ENCODE results near the gene PPP3R2. TPM values are rescaled to one million over a fixed set of nuclear protein-coding genes. Genes with fewer than 3 reads are reported as not detected.
A peak's percentile ranks its signal among the peaks of the same experiment; 100 is the strongest.

PPP3R2 gene, protein sequence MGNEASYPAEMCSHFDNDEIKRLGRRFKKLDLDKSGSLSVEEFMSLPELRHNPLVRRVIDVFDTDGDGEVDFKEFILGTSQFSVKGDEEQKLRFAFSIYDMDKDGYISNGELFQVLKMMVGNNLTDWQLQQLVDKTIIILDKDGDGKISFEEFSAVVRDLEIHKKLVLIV
- total RNA-seq (2014; rRNA removed; shearing (Covaris generic); ENCODE audit: low replicate concordance) = not detected in 2 replicates

DNA sequence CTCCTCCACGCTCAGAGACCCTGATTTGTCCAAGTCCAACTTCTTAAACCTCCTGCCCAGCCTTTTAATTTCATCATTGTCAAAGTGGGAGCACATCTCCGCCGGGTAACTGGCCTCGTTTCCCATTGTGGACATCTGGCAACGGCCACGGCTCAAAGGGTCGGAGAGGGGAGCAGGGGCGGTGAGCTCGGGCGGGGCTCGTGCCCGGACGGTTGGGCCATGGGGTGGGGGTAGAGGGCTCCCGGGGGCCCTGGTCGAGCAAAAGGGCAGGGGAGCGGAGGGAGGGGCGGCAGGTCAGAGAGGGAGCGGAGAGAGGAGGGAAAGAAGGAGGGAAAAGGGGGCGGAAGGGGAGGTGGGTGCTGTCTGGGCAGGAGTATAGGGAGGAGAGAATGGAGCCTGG, at the start of gene PPP3R2:
PPP3R2 (minus strand) TSS at position 174 of the 400 bp plus-strand sequence; CDS start at position 126, 48 bp downstream.
- no peaks in the 10 kb centered on the region for H3K36me3 ChIP-seq
- no peaks in the 10 kb centered on the region for H3K27me3 ChIP-seq
- DNase-seq = no peak
- H3K9me3 ChIP-seq = no peaks in the 10 kb centered on the region
- no peak within 1 kb of the TSS for H3K4me3 ChIP-seq

DNA sequence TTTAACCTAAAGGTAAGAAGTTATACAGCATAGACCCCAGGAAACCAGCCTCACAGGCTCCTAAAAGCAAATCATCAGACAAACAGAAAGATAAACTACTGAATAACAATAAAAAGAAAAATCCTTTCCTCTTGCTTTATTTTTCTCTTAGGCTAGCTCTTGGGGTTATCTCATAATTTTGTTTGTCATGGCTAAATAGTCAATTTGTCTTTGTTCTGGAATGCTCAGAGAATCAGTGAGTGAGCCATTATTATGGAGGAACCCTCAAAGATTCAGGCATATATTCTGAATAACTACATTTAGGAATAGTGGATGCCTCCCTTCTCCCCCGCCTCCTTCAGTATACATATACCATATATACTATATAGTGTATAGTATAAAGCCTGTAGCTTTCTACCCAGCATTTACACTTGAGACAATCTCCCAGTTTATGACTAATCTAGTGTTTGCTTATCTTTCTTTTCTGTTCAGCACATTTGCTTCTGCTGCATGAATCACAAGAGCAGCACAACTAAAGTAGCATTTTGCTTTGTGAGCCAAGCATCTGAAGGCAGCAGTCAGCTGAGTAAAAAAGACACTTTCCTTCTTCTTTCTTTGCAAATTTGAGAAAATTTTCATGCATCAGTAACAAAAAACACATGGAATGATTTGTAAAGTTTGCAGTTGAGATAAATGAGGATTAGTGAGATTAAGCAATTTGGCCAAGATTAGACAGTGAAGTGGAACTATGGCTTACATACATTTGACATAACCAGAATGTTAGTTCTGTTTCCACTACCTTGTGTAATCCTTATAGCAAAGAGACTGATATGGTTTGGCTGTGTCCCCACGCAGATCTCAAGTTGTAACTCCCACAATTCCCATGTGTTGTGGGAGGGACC, 45.3 kb upstream of the PPP3R2 start:
- Histone ChIP-seq H3K9me3 (no peaks in the 10 kb centered on the region), H3K4me3 (no peak overlapping the region), H3K27me3 (no peaks in the 10 kb centered on the region), H3K36me3 (no peaks in the 10 kb centered on the region)
- DNase-seq = peak; percentile 1

DNA sequence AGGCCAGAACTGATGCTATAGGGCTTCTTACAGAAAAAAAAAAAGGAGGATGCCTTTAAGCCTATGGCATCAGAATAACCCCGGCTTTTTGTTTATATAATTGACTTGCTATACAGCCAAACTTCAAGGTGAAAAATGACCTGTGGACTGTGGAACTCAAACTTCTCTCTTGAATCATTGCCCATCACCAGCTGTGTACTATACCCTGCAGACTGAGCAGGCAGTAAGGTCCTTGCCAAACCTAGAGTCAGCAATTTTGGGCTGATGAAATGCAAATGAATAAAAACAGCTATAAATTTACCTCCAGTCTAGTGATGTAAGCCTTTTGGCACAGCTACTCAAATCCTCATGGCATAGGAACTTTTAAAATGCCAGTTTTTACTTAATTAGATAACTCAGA, 44.5 kb upstream of the PPP3R2 start:
- Histone ChIP-seq H3K9me3 (no peaks in the 10 kb centered on the region), H3K36me3 (no peaks in the 10 kb centered on the region), H3K4me3 (no peak overlapping the region), H3K27me3 (no peaks in the 10 kb centered on the region)
- DNase-seq = peak; percentile 2

DNA sequence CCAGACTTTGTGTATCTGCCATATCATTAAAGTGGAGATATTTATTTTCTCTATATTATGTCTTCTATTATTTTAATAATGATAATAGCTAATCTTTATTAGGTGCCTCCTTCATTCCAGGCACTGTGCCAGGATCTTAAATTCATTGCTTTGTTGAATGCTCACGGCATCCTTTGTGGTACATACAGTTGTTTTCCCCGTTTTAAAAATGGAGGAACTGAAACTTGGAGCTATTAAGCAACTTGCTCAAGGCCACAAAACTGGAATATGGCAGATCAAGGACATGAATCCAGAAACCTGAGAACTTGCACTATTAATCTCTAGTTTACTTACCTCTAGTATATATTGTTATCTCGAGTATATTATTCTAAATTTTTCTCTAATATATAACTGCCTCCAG, 41.5 kb upstream of the PPP3R2 start:
- no peak overlapping the region for H3K4me3 ChIP-seq
- no peaks in the 10 kb centered on the region for H3K27me3 ChIP-seq
- DNase-seq = no peak
- no peaks in the 10 kb centered on the region for H3K36me3 ChIP-seq
- H3K9me3 ChIP-seq = no peaks in the 10 kb centered on the region

DNA sequence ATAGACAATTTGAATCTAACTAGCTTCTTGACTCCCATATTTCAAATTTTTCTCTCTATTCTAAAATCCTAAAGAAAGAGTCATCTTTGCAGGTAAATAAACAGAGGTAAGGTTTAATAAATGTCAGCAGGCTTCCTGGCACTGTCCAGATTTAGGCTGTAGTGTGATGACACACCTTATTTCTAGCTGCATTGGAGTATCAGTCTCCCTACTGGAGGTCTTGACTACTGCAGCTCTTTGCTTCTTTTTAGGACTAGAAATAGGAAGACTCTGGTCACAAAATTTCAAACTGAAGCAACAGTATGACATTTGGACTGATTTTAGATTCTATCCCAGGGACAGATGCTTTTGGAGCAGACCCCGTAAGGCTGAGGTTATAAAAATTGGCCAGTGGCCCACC, 40.7 kb upstream of the PPP3R2 start:
- H3K36me3 ChIP-seq = no peaks in the 10 kb centered on the region
- DNase-seq = no peak

DNA sequence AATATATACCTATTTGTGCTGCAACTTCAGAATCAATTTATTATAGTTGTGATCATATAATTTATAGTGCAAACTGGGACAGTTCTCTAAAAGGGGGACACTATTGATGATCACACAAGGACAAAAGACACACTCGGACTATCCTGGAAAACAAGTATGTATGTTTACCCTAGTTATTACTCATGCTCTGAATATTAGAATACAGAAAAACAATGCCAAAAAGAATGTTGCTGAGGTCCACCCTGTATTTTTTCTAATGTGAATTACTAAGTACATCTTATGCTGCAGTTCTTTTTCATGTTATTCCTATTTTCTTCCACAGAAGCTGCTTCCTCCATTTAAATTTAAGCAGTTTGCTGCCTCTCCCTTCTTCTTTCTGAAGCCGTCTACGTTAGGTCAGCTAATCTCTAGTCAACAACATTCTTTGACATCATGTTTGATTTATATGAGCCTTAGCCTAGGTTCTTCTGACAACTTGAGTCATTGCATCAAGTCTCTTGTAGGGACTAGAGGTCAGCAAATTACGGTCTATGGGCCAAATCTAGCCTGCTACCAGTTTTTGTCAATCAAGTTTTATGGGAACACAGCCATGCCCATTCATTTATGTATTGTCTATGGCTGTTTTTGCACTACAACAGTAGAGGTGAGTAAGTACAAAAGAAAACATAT, 40.1 kb upstream of the PPP3R2 start:
- H3K36me3 ChIP-seq = no peaks in the 10 kb centered on the region
- no peak for DNase-seq
- no peak overlapping the region for H3K4me3 ChIP-seq
- H3K27me3 ChIP-seq = no peaks in the 10 kb centered on the region
- H3K9me3 ChIP-seq = no peaks in the 10 kb centered on the region

More for the DNA sequence above, 40.7 kb upstream of the PPP3R2 start:
- no peaks in the 10 kb centered on the region for H3K27me3 ChIP-seq
- H3K4me3 ChIP-seq = no peak overlapping the region
- no peaks in the 10 kb centered on the region for H3K9me3 ChIP-seq

DNA sequence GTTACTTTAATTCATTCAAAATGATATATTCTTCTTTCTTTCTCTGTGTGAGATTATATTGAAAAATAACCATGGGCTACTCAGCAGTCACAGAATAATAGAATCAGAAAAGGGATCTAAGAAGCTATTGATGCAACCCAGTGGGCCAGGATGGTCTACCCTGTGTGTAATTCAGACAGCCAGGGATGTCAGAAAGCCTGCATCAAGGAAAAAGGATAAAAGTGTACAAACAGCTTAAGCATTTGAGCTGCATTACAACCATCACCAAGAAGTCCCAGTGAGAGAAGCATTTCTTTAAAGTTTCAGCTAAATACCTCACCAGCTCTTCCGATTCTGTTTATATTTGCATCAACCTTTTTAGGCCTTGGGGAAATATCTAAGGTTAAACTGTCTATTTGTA, 37.8 kb upstream of the PPP3R2 start:
- no peaks in the 10 kb centered on the region for H3K9me3 ChIP-seq
- DNase-seq = no peak

DNA sequence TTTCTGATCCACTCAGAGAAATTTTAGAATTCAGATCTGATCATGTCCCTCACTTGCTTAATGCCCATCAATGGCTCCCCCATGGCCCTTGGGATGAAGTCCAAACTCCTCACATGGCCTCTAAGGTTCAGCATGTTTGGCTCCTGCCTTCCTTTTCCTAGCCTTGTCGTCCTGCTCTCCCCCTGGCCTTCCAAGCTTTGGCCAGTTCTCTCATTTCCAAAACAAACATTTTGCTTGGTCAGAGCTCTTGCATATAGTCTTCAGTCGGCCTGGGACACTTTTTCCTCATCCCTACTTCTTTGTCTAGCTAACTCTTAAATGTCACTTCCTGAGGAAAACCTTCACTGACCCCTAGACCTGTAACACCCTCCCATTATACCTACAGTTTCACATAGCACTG, 37.1 kb upstream of the PPP3R2 start:
- Histone ChIP-seq H3K36me3 (no peaks in the 10 kb centered on the region), H3K9me3 (no peaks in the 10 kb centered on the region)

More for the DNA sequence above, 37.8 kb upstream of the PPP3R2 start:
- Histone ChIP-seq H3K27me3 (no peaks in the 10 kb centered on the region), H3K36me3 (no peaks in the 10 kb centered on the region), H3K4me3 (no peak overlapping the region)

DNA sequence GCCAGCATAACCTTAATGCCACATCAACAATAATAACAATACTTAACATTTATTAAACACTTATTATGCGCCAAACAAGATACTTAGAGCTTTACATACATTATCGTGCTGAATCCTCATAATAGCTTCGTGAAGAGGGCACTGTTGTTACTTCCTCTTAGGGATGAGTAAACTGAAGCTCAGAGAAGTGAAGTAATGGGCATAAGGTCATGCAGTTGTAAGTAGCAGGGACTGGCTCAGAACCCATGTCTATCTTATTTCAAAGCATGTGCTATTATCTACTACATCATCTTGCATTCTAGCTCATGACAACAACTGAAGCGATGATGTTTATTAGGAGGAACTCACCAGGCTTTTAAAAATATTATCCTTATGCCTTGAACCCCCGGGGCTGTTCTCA, 34.9 kb upstream of the PPP3R2 start:
- H3K36me3 ChIP-seq = no peaks in the 10 kb centered on the region
- no peak for DNase-seq
- H3K27me3 ChIP-seq = no peaks in the 10 kb centered on the region
- no peaks in the 10 kb centered on the region for H3K9me3 ChIP-seq
- no peak overlapping the region for H3K4me3 ChIP-seq

More for the DNA sequence above, 37.1 kb upstream of the PPP3R2 start:
- Histone ChIP-seq H3K27me3 (no peaks in the 10 kb centered on the region), H3K4me3 (no peak overlapping the region)
- DNase-seq = no peak

DNA sequence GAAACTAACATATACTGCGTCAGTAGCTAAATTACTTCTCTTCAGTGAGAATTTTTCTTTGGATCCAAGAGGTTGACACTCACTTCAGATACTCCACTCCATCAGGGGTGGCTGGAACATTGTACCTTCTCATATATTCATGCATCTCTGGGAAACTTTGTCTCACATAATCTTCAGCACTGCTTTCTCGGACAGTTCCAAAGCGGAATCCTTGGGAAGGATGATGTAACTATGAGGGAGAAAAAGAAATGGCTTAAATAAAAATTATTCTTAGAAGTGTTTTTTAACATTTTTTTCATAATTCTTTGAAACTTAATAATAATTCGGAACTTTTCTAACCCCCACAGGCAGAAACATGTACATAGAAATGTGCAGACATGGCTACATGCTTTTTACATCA, 33.4 kb upstream of the PPP3R2 start:
- H3K9me3 ChIP-seq = no peaks in the 10 kb centered on the region
- DNase-seq = no peak
- no peaks in the 10 kb centered on the region for H3K27me3 ChIP-seq
- H3K36me3 ChIP-seq = no peaks in the 10 kb centered on the region
- no peak overlapping the region for H3K4me3 ChIP-seq

DNA sequence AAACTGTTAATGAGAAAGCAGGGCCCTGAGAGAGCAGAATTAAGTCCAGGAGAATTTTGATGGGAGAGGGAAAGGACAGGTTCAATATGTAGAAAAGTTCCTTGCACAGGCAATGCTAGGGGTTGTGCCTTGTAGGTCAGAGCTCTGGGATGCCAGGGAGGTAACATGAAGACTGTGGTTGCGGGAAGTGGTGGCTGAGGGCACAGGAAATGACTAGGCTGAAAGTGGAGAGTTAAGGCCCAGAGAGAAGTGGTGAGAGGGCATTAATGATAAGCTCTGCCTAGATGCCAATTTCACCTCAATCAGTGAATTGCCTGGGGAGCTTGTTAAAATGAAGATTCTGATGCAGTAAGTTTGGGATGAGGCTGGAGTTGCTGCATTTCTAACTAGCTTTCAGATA, 31.5 kb upstream of the PPP3R2 start:
- Histone ChIP-seq H3K36me3 (no peaks in the 10 kb centered on the region), H3K4me3 (no peak overlapping the region), H3K27me3 (no peaks in the 10 kb centered on the region), H3K9me3 (no peaks in the 10 kb centered on the region)
- DNase-seq = no peak

DNA sequence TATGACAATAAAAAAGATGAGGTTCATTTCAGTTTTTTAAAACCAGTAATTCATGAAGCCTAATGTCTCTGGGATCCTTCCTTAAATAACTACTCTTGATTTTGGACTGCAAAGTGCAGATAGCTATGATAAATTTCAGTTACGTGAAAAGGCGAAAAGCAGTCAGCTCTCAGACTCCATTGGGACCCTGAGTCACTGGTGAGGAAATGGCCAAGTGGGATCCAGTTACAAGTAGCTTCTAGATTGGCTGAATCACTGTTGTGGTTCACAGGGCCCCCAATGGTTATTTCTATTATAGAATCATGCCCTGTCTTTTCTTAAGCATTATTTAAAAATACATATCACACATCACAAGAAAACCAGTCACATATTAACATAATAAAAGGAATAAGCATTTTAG, 31.1 kb upstream of the PPP3R2 start:
- H3K27me3 ChIP-seq = no peaks in the 10 kb centered on the region
- DNase-seq = peak; percentile 6
- no peaks in the 10 kb centered on the region for H3K36me3 ChIP-seq
- no peak overlapping the region for H3K4me3 ChIP-seq
- H3K9me3 ChIP-seq = no peaks in the 10 kb centered on the region

DNA sequence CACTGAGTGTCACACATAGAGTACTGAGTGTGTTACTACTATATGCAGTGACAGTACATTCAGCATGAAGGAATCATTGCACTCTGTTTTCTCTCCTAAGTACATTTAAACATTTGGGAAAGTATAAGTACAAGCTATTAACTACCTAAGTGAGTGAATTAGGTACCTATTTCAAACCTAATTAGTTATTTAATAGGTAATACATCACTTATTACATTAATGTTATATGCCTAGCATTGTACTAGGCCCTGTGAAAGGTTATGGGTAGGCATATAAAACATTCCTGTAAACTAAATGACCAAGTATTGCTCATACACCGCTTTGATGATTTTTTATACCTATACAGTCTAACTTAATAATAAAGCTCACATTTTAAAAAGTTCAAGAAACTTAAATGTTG, 25.7 kb upstream of the PPP3R2 start:
- Histone ChIP-seq H3K4me3 (no peak overlapping the region), H3K36me3 (no peaks in the 10 kb centered on the region), H3K9me3 (no peaks in the 10 kb centered on the region), H3K27me3 (no peaks in the 10 kb centered on the region)
- no peak for DNase-seq

DNA sequence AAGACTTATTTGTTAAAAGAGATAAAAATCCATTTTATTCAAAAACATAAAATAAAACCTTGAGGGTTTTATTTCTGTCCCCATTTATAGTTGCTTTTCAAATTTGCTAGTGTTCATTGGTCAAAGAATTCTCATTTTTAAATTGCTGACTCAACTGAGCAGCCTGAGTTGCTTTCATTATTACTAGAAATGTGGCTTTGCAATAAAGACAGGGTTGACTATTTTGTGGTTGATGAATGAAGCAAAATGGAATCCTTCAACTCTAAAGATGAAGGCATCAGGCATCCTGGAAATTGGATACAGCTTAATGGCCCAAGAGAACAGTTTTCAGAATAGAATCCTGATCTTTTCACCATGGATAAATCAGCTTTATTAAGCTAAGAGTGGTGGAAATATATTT, 23.9 kb upstream of the PPP3R2 start:
- Histone ChIP-seq H3K9me3 (no peaks in the 10 kb centered on the region), H3K36me3 (no peaks in the 10 kb centered on the region), H3K4me3 (no peak overlapping the region), H3K27me3 (no peaks in the 10 kb centered on the region)
- DNase-seq = no peak

DNA sequence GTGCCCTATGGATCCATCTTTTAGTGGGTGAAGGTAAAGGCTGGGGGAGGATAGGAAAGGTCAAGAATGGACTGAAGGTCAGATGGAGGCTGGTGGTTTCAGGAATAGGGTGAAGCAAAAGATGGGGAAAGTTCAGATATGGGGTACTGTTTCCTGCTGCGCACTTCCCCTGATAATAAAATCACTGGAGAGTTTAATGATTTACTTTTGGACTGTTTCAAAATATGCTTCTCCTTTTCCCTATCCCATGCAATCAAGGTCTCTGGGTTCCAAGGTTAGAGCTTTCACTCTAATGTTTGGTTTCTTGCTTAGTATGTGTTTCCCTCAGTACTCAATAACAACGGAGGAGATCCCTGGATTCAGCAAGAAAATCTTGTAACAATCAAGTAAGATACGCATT, 10.8 kb upstream of the PPP3R2 start:
- Histone ChIP-seq H3K9me3 (no peaks in the 10 kb centered on the region), H3K27me3 (no peaks in the 10 kb centered on the region), H3K4me3 (no peak overlapping the region), H3K36me3 (no peaks in the 10 kb centered on the region)
- no peak for DNase-seq

DNA sequence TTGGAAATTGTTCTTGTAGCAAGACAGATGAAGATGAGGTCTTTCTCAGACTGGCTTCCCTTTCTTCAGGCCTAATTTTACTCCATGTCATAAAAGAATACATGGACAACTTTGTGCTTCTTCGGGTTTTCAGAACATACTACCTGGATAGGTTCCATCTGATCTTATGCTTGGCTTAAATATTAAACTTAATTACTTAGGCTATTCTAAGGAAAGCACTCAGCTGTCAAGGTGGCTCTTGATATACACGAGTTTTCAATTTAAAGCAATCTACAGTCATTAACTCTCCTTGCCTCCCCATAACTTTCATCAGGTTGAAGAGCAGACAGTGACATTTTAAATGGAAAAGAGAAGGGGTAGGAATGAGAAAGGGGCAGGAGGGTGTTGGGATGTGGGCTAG, 9.5 kb upstream of the PPP3R2 start:
- DNase-seq = no peak
- no peaks in the 10 kb centered on the region for H3K36me3 ChIP-seq
- no peak overlapping the region for H3K4me3 ChIP-seq
- H3K27me3 ChIP-seq = no peaks in the 10 kb centered on the region
- no peaks in the 10 kb centered on the region for H3K9me3 ChIP-seq

DNA sequence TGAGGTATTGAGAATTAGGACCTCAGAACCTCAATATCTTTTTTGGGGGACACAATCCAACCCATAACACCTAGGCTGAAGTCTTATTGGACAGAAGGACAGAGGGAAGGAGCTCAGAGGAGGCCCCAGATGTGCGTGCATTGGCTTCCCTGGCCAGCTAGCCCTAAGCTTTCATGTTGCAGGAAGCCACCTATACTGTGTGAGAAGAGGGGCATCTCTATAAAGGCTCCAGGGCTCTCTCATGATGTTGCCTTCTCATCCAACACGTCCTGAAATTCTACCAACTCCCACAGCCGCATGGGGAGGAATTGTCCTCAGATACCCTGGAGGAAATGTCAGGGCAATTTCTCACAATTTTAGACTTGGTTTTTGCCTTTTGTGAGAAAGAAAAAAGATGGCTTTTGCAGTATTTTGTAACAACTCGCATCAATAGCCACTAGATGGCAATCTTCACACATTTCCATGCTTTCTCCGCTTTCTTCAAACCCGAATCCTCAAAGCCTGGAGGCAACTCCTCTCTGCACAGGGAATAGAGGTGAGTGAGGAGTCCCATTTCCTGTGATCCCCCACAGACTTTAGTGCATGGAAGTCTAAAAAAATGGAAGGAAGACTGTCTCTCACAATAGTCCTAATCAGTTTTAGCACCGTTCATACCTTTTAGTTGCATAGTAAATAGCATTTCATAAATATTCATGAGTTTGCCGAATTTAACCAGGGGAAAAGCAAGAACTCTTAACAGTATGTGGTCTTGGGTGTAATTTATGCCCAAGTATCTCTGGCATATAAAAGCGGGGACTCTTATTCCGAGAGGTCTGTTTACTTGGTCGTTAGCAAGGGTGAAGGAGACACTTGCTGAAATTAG, 7.4 kb upstream of the PPP3R2 start:
- Histone ChIP-seq H3K36me3 (no peaks in the 10 kb centered on the region), H3K9me3 (no peaks in the 10 kb centered on the region), H3K4me3 (no peak overlapping the region), H3K27me3 (no peaks in the 10 kb centered on the region)
- peak; percentile 6 for DNase-seq

All from MG63 (cell line).